Sigmoid colon (tissue), 7 donors: Measurements from ENCODE around the gene USP13. TPM values are rescaled to one million over a fixed set of nuclear protein-coding genes. Genes with fewer than 3 reads are reported as not detected.

Source experiments
- DNase-seq: peaks from one replicate; pipeline ENCODE4 v3.0.0-alpha.2; 2019
- H3K27ac ChIP-seq, 4 donors: fragments of 200-600 bp; sonication (generic); one replicate each; pipeline ENCODE4 v1.5.1; 2016 to 2019; ENCODE audit warnings: mild to moderate bottlenecking in 1 of 4
- H3K27me3 ChIP-seq, 3 donors: fragments of 200-600 bp; sonication (generic); one replicate each; pipeline ENCODE4 v1.5.1; 2019; ENCODE audit warnings: mild to moderate bottlenecking in 1 of 3
- H3K36me3 ChIP-seq, 4 donors: fragments of 200-600 bp; sonication (generic); one replicate each; pipeline ENCODE4 v1.5.1; 2016 to 2019
- H3K4me1 ChIP-seq, 4 donors: fragments of 200-600 bp; sonication (generic); one replicate each; pipeline ENCODE4 v1.5.1; 2017 to 2019
- H3K4me3 ChIP-seq, 4 donors: fragments of 200-600 bp; sonication (generic); one replicate each; pipeline ENCODE4 v1.5.1; 2017 to 2019; ENCODE audit warnings: mild to moderate bottlenecking in 2 of 4, moderate library complexity in 1 of 4
- H3K9me3 ChIP-seq, 4 donors: fragments of 200-600 bp in 3 of 4; sonication (generic) in 3 of 4; one replicate each; pipeline versions ENCODE4 v1.5.1 to v1.6.1; 2013 to 2019
- EP300 ChIP-seq, 4 donors: sonication (generic); formaldehyde crosslinking; IDR thresholded peaks; one replicate each; pipeline ENCODE4 v1.6.1; 2017; ENCODE audit warnings: antibody characterized with exemption in 4 of 4
- POLR2A ChIP-seq, 2 donors: fragments of 450-650 bp; IDR thresholded peaks; one replicate each; pipeline ENCODE4 v1.6.1; 2016; ENCODE audit warnings: antibody characterized with exemption in 2 of 2, mild to moderate bottlenecking in 2 of 2, moderate library complexity in 2 of 2
- POLR2AphosphoS5 ChIP-seq, 4 donors: sonication (generic); formaldehyde crosslinking; IDR thresholded peaks; one replicate each; pipeline ENCODE4 v1.6.1; 2017; ENCODE audit warnings: antibody characterized with exemption in 4 of 4
- WGBS, 2 donors: extraction: QIAGEN DNeasy Blood & Tissue Kit; methylation state at CpG; one replicate each; pipeline ENCODE4 v1.1.7; 2013; 5-methylcytosine and 5-hydroxymethylcytosine counted together
- intact Hi-C: fragments of 100-400 bp; cut with DNase I; formaldehyde crosslinking; loops from one replicate; pipeline ENCODE4 v1.15.1; 2023
- polyA plus RNA-seq, 3 donors: library from polyadenylated mRNA; stranded (reverse); fragments of 200-250 nt; gene quantifications; one replicate each; pipeline ENCODE4 v1.2.3, GENCODE V29; 2013
- total RNA-seq, 4 donors: library from RNA; depleted of rRNA; stranded (reverse); fragments of >200 nt; gene quantifications; one replicate each; pipeline ENCODE4 v1.1.0, GENCODE V29; 2016
- TF ChIP-seq, protein P1 (sequence below), 4 experiments: fragments of 450-650 bp in 3 of 4; fragments of 200-600 bp in 1 of 4; IDR thresholded peaks; one replicate each; pipeline ENCODE4 v1.5.1; 2016 to 2019; ENCODE audit warnings: antibody characterized with exemption in 4 of 4, mild to moderate bottlenecking in 3 of 4, moderate library complexity in 2 of 4
- donor health status: healthy with polysubstance abuse.
- donor health status: Bipolar disorder and iron deficiency.
- donor health status: healthy.

Gene USP13, protein sequence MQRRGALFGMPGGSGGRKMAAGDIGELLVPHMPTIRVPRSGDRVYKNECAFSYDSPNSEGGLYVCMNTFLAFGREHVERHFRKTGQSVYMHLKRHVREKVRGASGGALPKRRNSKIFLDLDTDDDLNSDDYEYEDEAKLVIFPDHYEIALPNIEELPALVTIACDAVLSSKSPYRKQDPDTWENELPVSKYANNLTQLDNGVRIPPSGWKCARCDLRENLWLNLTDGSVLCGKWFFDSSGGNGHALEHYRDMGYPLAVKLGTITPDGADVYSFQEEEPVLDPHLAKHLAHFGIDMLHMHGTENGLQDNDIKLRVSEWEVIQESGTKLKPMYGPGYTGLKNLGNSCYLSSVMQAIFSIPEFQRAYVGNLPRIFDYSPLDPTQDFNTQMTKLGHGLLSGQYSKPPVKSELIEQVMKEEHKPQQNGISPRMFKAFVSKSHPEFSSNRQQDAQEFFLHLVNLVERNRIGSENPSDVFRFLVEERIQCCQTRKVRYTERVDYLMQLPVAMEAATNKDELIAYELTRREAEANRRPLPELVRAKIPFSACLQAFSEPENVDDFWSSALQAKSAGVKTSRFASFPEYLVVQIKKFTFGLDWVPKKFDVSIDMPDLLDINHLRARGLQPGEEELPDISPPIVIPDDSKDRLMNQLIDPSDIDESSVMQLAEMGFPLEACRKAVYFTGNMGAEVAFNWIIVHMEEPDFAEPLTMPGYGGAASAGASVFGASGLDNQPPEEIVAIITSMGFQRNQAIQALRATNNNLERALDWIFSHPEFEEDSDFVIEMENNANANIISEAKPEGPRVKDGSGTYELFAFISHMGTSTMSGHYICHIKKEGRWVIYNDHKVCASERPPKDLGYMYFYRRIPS
- 10 to 100 TPM in 1 of 4 donors, 1 to 10 TPM in 3; 7.2 to 11.1 (median 8.5) TPM for total RNA-seq
- 1 to 10 TPM in 2 of 3 donors, under 1 TPM in 1; 0.69 to 2.3 (median 1.2) TPM for polyA plus RNA-seq

DNA sequence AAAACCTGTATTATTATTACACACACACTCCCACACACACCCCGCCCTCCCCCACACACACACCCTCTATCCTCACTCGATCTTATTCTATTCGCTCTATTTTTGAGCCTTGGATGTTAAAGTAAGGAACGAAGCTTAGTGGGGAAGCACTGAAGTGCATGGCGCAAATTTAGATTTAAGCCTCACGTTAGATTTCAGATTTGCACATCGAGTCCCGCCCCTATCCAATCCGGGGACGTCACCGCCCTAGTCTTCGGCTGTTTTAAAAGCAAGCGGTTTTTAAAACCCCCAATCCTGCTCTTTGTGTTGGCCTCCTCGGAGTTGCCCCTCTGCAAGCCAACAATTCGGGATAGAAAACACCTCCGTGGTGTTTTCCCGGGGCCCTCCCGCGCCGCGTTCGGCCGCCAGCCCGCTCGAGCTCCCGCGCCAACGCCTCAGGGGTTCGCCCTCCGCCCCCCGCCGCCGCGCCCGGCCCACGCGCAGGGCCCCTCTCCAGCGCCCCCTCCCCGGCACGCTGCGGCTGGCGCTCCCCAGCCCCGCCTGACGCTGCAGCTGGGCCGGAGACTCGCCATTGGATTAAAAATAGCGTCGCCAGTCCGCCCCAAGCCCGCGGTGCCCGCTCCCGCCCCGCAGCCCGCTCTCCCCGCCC, at the start of gene USP13:
TSS of gene USP13 (plus strand) at position 594 of the 649 bp plus-strand sequence. CDS start 186 bp downstream, outside the sequence.
- intact Hi-C loops: loop anchor here (2.0 kb wide), 1 partner anchor 48 kb away; the partner anchor contains the start of genes MRPL47 and NDUFB5
- 1% methylated on average over 56 of the region's 56 CpGs for WGBS, 2 donors
- Histone ChIP-seq H3K4me3 (peak within 1 kb of the TSS; percentile 74 to 91 (median 88)), H3K9me3 (no peaks in the 10 kb centered on the region), H3K27me3 (no peaks in the 10 kb centered on the region), H3K4me1 (peaks cover 0 to 15% (median 10%) of the 10 kb centered on the region in 4 donors), H3K36me3 (no peaks in the 10 kb centered on the region), H3K27ac (peak within 1 kb of the TSS; percentile 93 to 97 (median 96))
- TF ChIP-seq POLR2AphosphoS5 (IDR thresholded peaks at IDR 0.05): peak in 3 of 4 donors; percentile 14 to 33 (median 26)
- TF ChIP-seq, protein P1, sequence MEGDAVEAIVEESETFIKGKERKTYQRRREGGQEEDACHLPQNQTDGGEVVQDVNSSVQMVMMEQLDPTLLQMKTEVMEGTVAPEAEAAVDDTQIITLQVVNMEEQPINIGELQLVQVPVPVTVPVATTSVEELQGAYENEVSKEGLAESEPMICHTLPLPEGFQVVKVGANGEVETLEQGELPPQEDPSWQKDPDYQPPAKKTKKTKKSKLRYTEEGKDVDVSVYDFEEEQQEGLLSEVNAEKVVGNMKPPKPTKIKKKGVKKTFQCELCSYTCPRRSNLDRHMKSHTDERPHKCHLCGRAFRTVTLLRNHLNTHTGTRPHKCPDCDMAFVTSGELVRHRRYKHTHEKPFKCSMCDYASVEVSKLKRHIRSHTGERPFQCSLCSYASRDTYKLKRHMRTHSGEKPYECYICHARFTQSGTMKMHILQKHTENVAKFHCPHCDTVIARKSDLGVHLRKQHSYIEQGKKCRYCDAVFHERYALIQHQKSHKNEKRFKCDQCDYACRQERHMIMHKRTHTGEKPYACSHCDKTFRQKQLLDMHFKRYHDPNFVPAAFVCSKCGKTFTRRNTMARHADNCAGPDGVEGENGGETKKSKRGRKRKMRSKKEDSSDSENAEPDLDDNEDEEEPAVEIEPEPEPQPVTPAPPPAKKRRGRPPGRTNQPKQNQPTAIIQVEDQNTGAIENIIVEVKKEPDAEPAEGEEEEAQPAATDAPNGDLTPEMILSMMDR (IDR thresholded peaks at IDR 0.05): peak in 1 of 4 experiments; percentile 31
- no peak for TF ChIP-seq EP300 (IDR thresholded peaks at IDR 0.05)
- no peak for TF ChIP-seq POLR2A (IDR thresholded peaks at IDR 0.05)
- peak; percentile 83 for DNase-seq

DNA sequence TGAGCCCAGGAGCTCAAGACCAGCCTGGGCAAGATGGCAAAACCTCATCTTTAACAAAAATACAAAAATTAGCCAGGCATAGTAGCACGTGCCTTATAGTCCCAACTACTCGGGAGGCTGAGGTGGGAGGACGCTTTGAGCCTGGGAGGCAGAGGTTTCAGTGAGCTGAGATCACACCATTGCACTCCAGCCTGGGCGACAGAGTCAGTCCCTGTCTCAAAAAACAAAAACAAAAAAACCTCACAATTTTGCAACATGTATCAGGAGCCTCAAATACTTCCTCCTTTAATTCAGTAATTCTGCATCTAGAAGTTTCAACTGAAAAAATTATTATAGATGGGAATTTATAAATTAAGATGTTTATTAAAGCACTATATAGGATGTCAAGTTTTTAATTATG, 49.5 kb upstream of the USP13 start:
- intact Hi-C loops: loop anchor here (5.0 to 10.0 kb wide), 2 partner anchors 41 to 259 kb away; partner anchors contain the start of genes ACTL6A and MFN1
- Histone ChIP-seq H3K4me1 (peaks cover 0 to 39% (median 28%) of the 10 kb centered on the region in 4 donors), H3K27me3 (no peaks in the 10 kb centered on the region), H3K27ac (peak overlapping the region in 1 of 4 donors; percentile 91), H3K4me3 (peak overlapping the region in 2 of 4 donors; percentile 79 to 88), H3K36me3 (peaks cover 0 to 51% (median 31%) of the 10 kb centered on the region in 4 donors), H3K9me3 (no peaks in the 10 kb centered on the region)
- no peak for TF ChIP-seq POLR2A (IDR thresholded peaks at IDR 0.05)
- no peak for TF ChIP-seq EP300 (IDR thresholded peaks at IDR 0.05)
- TF ChIP-seq POLR2AphosphoS5 (IDR thresholded peaks at IDR 0.05): no peak
- 78 to 81% methylated on average over 4 of the region's 4 CpGs for WGBS, 2 donors
- no peak for DNase-seq

DNA sequence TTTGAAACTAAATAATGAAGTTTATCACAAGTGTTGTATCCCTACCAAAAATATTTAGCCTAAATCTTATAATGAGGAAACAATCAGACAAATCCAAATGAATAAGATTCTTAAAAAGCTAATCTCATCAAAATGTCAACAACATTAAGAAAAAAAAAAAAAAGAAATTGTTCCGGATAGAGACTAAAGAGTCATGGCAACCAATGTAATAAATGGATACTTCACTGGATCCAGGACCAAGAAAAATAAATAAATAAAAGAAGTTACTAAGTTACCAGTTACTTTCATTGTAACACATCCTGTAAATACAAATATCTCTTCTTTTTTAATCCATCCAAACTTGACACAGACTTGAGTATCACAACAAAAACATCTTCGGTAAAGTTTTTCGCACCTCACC, 49.0 kb upstream of the USP13 start:
- whole genome bisulfite sequencing, 2 donors: 0 to 3% methylated on average over 3 of the region's 3 CpGs
- H3K27me3 ChIP-seq: no peaks in the 10 kb centered on the region
- H3K36me3 ChIP-seq: peaks cover 0 to 46% (median 26%) of the 10 kb centered on the region in 4 donors
- intact Hi-C loops: loop anchor here (2.0 to 10.0 kb wide), 3 partner anchors 42 to 259 kb away; partner anchors contain the start of genes ACTL6A, MFN1 and USP13
- DNase-seq: no peak
- H3K4me3 ChIP-seq: peak overlapping the region; percentile 78 to 88 (median 80)
- TF ChIP-seq, protein P1 (IDR thresholded peaks at IDR 0.05): no peak
- TF ChIP-seq POLR2AphosphoS5 (IDR thresholded peaks at IDR 0.05) (no peak), POLR2A (IDR thresholded peaks at IDR 0.05) (no peak), EP300 (IDR thresholded peaks at IDR 0.05) (no peak)
- H3K4me1 ChIP-seq: peaks cover 0 to 39% (median 28%) of the 10 kb centered on the region in 4 donors
- H3K27ac ChIP-seq: peak overlapping the region; percentile 89 to 95 (median 92)
- H3K9me3 ChIP-seq: no peaks in the 10 kb centered on the region

DNA sequence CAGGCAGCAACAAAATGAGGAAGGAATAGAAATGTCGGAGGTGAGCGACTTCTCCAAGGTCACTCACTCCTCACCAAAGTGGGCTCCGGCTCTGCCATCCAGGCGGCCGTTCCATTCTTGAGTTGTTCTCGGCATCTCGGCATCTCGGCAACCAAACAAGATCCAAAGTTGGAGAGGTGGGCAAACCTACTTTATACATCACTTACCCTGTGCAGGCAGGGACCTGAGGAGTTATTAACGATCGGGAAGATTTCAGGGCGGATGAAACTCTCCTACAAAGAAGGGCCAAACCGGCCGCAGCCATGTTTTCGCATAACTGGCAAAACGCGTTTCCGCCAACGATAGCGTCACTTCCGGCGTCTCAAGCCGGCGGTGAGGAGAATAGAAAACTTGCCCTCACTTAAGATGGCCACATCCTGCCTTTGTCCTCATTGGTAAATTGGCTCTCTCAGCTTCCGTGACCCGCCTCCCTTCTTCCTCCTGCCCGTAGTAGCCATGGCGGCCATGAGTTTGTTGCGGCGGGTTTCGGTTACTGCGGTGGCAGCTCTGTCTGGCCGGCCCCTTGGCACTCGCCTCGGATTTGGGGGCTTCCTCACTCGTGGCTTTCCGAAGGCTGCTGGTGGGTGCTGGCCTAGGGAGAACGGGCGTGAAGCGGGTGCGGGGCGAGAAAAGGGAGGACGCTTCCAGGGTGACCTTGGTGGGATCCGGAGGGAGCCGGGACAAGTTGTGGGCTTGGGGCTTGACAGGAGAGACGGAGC, 48.3 kb upstream of the USP13 start, which contains the start of the genes MRPL47 and NDUFB5:
TSS of gene MRPL47 (minus strand) at position 318 of the 758 bp plus-strand sequence. CDS start at position 304, 14 bp downstream.
TSS of gene NDUFB5 (plus strand) at position 474 of the 758 bp plus-strand sequence. CDS start at position 496, 22 bp downstream.
- 0% methylated on average over 45 of the region's 45 CpGs for WGBS, 2 donors
- peak; percentile 97 for DNase-seq
- no peaks in the 10 kb centered on the region for H3K27me3 ChIP-seq
- no peaks in the 10 kb centered on the region for H3K9me3 ChIP-seq
- intact Hi-C loops: loop anchor here (2.0 to 10.0 kb wide), 3 partner anchors 42 to 260 kb away; partner anchors contain the start of genes ACTL6A, MFN1 and USP13
- peaks cover 0 to 44% (median 28%) of the 10 kb centered on the region in 4 donors for H3K4me1 ChIP-seq
- H3K4me3 ChIP-seq: peak within 1 kb of the TSS; percentile 78 to 88 (median 80)
- H3K27ac ChIP-seq: peak within 1 kb of the TSS; percentile 89 to 95 (median 92)
- peaks cover 0 to 39% (median 21%) of the 10 kb centered on the region in 4 donors for H3K36me3 ChIP-seq
- TF ChIP-seq POLR2AphosphoS5 (IDR thresholded peaks at IDR 0.05) (peak; percentile 93 to 98 (median 96)), POLR2A (IDR thresholded peaks at IDR 0.05) (peak; percentile 90 to 91), EP300 (IDR thresholded peaks at IDR 0.05) (no peak)
- TF ChIP-seq, protein P1 (IDR thresholded peaks at IDR 0.05): no peak
